Measurements from ENCODE around the gene EHD4. TPM values are rescaled to one million over a fixed set of nuclear protein-coding genes. Genes with fewer than 3 reads are reported as not detected.

EHD4 gene
- polyA plus RNA-seq, 3 donors: 12.8 to 16.0 (median 14.2) TPM

GRCh38 chr15:42009474-42009873 lies 37.1 kb upstream of the EHD4 start:
- Histone ChIP-seq H4K20me1 (ENCODE audit: insufficient read depth, low read length) (no peaks in the 10 kb centered on the region), H2AFZ (ENCODE audit: insufficient read depth, low read depth, low read length, poor library complexity, severe bottlenecking) (no peak overlapping the region), H3K4me2 (replicated peaks; ENCODE audit: extremely low read depth, low read length, poor library complexity, severe bottlenecking) (no peak overlapping the region), H3K27me3 (ENCODE audit: control insufficient read depth in 2 of 2, insufficient read depth in 2 of 2, low read length in 2 of 2) (no peaks in the 10 kb centered on the region), H3K9me3 (replicated peaks in 1 of 2; ENCODE audit: control insufficient read depth in 1 of 2, insufficient read depth in 1 of 2, low read length in 2 of 2) (no peaks in the 10 kb centered on the region), H3K36me3 (replicated peaks in 1 of 2; ENCODE audit: control insufficient read depth in 1 of 2, insufficient read depth in 2 of 2, low read length in 2 of 2) (no peaks in the 10 kb centered on the region), H3K27ac (ENCODE audit: low read depth in 1 of 2, low read length in 2 of 2) (no peak overlapping the region), H3K79me2 (ENCODE audit: insufficient read depth, low read length) (no peaks in the 10 kb centered on the region), H3K4me1 (ENCODE audit: control insufficient read depth in 1 of 2, insufficient read depth in 2 of 2, low read length in 2 of 2) (no peaks in the 10 kb centered on the region), H3K4me3 (replicated peaks in 1 of 3; ENCODE audit: low read depth in 2 of 3, low read length in 3 of 3) (no peak overlapping the region), H3K9ac (ENCODE audit: insufficient read depth, low read length, poor library complexity, severe bottlenecking) (no peak overlapping the region)
- intact Hi-C loops (cut with micrococcal nuclease): no loop called here
- DNase-seq: no peak
- no peaks in the 10 kb centered on the region for H3K4me1 Mint-ChIP-seq
- no peak for TF ChIP-seq CTCF (IDR thresholded peaks at IDR 0.05)
- H3K4me3 Mint-ChIP-seq: no peak overlapping the region
- 97% methylated on average over 5 of the region's 5 CpGs for WGBS (ENCODE audit: insufficient coverage)
- peaks cover 0 to 1% (median 0%) of the 10 kb centered on the region in 7 donors for H3K9me3 Mint-ChIP-seq
- H3K27me3 Mint-ChIP-seq (ENCODE audit: low read depth in 3 of 3): peaks cover under 1 to 9% (median 4%) of the 10 kb centered on the region in 3 donors
- no peaks in the 10 kb centered on the region for H3K36me3 Mint-ChIP-seq
- peak overlapping the region in 1 of 7 donors; percentile 42 for H3K27ac Mint-ChIP-seq

DNA sequence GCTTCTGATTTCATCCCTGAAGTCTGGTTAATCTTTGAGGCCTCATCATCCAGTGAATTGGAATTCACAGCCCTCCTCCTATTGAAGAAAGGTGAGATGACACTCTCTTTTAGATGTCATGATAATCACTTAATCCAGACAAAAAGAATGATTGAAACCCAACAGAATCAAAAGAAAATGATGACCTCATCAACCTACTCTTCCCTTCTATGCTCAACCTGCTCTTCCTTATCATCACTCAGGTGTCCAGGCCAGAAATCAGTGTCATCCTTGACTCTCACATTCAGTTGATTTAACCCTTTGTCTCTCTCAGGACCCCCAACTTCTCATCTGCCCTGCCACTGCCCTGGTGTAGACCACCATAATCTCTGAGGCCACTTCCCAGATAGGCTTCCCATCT lies 36.7 kb upstream of the EHD4 start:
- no peak overlapping the region for H3K27ac Mint-ChIP-seq
- H3K27me3 Mint-ChIP-seq (ENCODE audit: low read depth in 3 of 3): peaks cover 0 to 6% (median 4%) of the 10 kb centered on the region in 3 donors
- H3K9me3 ChIP-seq (replicated peaks in 1 of 2; ENCODE audit: control insufficient read depth in 1 of 2, insufficient read depth in 1 of 2, low read length in 2 of 2): no peaks in the 10 kb centered on the region
- H3K9ac ChIP-seq (ENCODE audit: insufficient read depth, low read length, poor library complexity, severe bottlenecking): no peak overlapping the region
- H3K27ac ChIP-seq (ENCODE audit: low read depth in 1 of 2, low read length in 2 of 2): no peak overlapping the region
- no peak for TF ChIP-seq CTCF (IDR thresholded peaks at IDR 0.05)
- H2AFZ ChIP-seq (ENCODE audit: insufficient read depth, low read depth, low read length, poor library complexity, severe bottlenecking): no peak overlapping the region
- DNase-seq: no peak
- H3K79me2 ChIP-seq (ENCODE audit: insufficient read depth, low read length): no peaks in the 10 kb centered on the region
- no peak overlapping the region for H3K4me2 ChIP-seq (replicated peaks; ENCODE audit: extremely low read depth, low read length, poor library complexity, severe bottlenecking)
- H3K27me3 ChIP-seq (ENCODE audit: control insufficient read depth in 2 of 2, insufficient read depth in 2 of 2, low read length in 2 of 2): no peaks in the 10 kb centered on the region
- H4K20me1 ChIP-seq (ENCODE audit: insufficient read depth, low read length): no peaks in the 10 kb centered on the region
- H3K4me1 ChIP-seq (ENCODE audit: control insufficient read depth in 1 of 2, insufficient read depth in 2 of 2, low read length in 2 of 2): no peaks in the 10 kb centered on the region
- H3K4me3 ChIP-seq (replicated peaks in 1 of 3; ENCODE audit: low read depth in 2 of 3, low read length in 3 of 3): no peak overlapping the region
- H3K36me3 Mint-ChIP-seq: no peaks in the 10 kb centered on the region
- H3K9me3 Mint-ChIP-seq: peaks cover 0 to 1% (median 0%) of the 10 kb centered on the region in 7 donors
- no peaks in the 10 kb centered on the region for H3K36me3 ChIP-seq (replicated peaks in 1 of 2; ENCODE audit: control insufficient read depth in 1 of 2, insufficient read depth in 2 of 2, low read length in 2 of 2)
- intact Hi-C loops (cut with micrococcal nuclease): no loop called here
- no peak overlapping the region for H3K4me3 Mint-ChIP-seq
- no peaks in the 10 kb centered on the region for H3K4me1 Mint-ChIP-seq

All from CD14-positive monocyte (primary cell).